GM21825 (cell line): ENCODE measurements around the gene SIAH2.

Experiments used
- ATAC-seq: cut with Tn5 transposase; IDR thresholded peaks from one replicate; pipeline ENCODE4 v1.9.1; 2021; ENCODE audit warnings: mild to moderate bottlenecking, moderate library complexity; ENCODE audit not compliant: unreplicated experiment

The SIAH2 gene

DNA sequence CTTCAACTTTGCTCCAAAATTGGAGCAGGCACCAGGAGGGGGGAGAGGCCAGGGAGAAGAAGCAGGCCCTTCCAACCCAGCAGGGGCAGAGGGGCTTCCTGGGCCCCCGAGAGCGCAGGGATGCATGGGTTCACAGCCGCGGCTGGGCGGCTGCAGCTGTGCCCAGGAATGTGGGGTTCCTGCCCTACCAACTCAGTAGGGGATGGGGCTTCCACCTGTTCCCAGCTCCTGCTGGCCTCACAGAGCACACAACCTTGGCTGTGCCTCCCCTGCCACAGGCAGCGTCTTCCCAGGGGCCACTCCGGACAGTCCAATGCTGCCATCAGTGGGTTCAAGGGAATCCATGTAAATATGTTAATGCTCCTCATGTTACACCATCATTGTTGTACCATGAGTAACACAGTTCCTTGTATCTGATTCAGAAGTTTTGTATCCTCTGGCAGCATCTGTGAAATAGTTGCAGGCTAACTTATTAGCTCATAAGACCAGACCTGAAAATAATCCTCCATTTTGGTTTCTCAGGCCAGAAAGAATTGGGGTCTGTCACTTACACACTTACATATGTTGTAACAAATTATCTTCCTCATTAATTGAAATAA is 12.1 kb upstream of the SIAH2 start:
- ATAC-seq = no peak

- no peak for ATAC-seq
These were observed 10.7 kb upstream of the SIAH2 start for GRCh38 chr3:150773616-150774192.

DNA sequence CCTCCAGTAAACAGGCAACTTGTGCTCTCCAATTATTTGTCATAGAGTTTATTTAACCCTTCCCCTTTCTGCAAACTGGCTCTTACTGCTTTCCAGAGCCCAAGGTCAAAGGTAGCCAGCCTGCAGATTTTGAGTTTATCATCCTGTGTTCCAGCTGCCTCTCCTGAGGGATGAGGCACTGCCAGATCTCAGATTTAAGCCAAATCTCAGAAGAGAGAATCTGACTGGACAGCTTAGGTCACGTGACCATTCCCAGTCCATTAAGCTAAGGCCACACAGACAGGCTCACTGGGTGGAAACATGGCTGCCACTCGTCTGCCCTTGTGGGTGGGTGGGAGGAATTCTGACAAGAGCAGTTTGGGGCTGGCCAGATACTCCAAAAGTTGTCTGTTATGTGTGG is 8.6 kb upstream of the SIAH2 start:
- no peak for ATAC-seq

DNA sequence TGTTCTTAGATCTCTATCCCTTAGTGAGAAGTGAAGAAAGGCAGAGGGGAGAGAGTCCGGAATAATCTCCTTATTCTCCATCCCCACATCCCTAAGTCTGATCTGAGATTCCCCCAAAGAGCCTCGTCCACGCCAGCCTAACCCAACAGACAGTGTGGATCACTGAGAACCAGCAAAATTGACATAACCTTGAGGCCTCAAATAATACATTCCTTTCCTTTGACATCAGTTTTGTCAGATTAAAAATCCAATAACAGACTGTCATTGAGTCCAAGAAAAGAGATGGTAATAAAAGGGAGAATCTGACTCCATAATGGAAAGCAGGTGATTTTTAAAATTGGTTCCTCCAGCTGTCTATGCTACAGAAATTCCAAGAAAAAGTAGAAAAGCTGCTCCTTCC is 7.7 kb upstream of the SIAH2 start:
- ATAC-seq = no peak

DNA sequence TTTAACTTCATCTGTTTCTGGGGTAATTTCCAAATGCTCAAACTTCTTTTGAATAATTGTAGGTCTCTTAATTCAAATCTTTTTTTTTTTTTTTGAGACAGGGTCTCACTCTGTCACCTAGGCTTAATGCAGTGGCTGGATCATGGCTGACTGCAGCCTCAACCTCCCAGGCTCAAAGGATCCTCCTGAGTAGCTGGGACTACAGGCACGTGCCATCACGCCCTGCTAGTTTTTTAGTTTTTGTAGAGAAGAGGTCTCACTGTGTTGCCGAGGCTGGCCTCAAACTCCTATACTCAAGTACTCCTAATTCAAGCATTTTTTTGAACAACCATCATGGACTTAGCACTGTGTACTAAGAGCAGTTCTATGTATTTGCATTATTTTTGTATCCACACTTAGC is 3.8 kb upstream of the SIAH2 start:
- no peak for ATAC-seq

- no peak for ATAC-seq
These were observed 3.2 kb upstream of the SIAH2 start for GRCh38 chr3:150765949-150766720.

- no peak for ATAC-seq
These were observed 2.0 kb upstream of the SIAH2 start for GRCh38 chr3:150764967-150765366.

- ATAC-seq = no peak
These were observed 1.6 kb upstream of the SIAH2 start for GRCh38 chr3:150764566-150764965.

DNA sequence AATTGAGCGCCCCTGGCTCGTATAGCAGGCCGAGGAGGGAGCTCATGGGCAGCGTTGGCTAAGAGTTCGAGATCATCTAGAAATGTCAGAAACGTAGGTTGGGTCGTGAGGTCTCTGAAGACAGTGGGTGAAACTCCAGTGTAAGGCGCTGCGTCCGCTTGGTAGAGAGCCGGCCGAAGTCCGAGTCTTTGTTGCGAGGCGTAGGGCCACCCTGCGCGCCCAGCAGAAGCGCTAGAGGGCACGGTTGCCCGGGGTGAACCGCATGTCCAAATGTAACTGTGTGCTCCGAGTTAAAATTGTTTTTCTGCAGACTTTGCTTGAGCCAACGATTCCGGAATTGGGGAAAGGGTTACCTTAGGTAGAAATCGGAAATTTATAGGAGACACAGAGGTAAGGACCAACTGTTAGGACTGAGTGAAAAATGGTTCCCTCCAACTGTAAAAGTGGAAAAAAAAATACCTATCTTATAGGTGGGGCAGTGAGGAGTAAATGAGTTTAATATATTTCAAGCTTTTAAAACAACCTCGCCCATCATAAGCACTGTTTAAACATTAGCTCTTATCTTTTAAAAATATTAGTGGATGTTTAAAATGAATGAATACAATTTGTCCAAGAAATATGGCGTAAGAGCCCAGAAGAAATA is 993 bp upstream of the SIAH2 start:
- ATAC-seq = peak; percentile 12

- ATAC-seq = peak; percentile 3
These were observed 277 bp downstream of the SIAH2 start for GRCh38 chr3:150762662-150763121.

DNA sequence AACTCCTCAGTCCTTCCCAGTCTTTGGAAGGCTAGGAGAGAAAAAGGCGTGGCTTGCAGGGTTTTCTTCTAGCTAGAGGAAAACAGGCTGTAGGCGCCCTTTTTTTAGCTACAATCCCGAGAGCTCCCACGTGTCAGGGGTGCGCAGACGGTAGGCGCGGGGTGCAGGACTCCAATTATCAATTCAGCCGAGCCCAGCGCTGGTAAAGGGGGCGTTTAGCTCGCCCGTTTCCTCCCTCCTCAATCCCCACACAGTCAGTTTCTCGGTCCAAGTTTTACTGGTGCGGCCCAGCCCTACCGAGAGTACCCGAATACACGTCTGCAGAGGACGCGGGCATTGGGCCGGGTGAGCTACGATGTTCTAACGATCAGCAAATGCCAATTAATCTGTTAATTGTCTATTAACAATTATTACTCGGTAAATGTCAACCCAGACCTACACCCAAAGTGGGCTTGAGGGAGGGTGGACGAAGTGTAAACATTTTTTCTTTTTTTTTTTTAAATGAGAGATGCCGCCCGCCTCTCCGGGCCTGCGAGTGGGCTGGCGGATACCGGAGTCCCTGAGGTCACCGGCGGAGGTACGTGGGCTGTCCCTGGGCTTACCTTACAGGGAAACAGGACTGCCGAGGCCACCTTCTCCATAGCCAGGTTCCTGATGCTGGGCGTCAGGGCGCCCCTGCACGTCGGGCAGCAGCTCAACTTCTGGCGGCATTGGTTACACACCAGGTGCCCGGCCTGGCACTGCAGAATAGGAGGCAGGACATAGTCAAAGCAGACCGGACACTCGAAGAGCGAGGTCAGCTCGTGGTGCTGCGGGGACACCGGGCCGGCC is 923 bp downstream of the SIAH2 start:
- ATAC-seq = no peak

- peak; percentile 28 for ATAC-seq
These were observed 2.4 kb downstream of the SIAH2 start for GRCh38 chr3:150760431-150761200.

DNA sequence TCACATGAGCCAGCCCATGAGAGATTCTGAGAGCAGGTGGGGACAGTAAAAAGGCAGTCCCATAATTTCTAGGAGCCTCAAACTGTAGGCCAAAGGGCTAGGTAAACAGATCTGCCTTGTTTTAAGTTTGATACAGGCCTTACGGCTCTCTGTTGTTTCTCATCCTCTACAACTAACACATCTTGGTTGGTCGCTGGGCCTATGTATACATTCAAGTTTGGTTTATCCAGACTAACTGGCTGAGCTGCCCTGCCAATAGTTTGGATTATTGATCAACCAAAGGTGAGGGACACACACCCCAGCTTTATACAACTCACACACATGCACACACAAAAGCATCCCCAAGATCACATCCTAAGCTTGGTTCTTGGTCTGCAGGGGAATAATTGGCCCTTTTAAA is 3.0 kb downstream of the SIAH2 start:
- no peak for ATAC-seq

- no peak for ATAC-seq
These were observed 3.6 kb downstream of the SIAH2 start for GRCh38 chr3:150759319-150759718.

DNA sequence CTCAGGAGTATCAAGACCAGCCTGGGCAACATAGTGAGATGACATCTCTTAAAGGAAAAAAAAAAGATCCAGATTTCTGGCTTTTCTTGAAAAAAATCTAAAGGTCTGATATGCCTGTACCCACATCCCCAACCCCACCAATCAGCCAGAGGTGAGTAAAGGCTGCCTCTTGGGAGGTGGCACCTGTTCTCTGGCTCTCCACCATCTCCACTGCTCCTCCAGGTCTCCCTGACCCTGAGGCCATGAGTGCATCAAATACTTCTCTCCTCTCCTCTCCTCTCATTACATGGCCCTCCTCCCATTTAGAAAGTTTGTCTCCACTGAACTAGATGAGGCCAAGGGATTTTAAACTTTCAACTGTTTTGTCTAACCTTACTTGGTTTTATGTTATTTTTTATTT is 5.2 kb downstream of the SIAH2 start:
- no peak for ATAC-seq

DNA sequence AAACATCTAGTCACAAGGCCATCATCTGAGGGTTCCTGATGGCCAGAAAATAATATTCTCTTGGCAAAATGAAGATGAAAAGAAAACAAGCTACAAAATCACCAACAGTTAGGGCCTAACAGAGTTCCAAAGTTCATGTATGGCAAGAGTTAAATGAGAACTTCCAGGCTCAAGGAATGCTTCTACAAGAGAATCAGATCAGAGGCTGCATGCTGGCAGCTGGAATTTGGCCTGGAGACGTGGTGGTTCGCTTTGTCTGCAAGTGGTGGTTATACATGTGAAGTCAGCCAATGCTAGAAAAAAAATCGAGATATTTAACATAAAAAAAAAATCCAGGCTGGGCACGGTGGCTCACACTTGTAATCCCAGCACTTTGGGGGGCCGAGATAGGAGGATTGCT is 5.6 kb downstream of the SIAH2 start:
- no peak for ATAC-seq

GRCh38 chr3:150756491-150757059 is 6.4 kb downstream of the SIAH2 start:
- no peak for ATAC-seq

GRCh38 chr3:150755902-150756301 is 7.1 kb downstream of the SIAH2 start:
- no peak for ATAC-seq

DNA sequence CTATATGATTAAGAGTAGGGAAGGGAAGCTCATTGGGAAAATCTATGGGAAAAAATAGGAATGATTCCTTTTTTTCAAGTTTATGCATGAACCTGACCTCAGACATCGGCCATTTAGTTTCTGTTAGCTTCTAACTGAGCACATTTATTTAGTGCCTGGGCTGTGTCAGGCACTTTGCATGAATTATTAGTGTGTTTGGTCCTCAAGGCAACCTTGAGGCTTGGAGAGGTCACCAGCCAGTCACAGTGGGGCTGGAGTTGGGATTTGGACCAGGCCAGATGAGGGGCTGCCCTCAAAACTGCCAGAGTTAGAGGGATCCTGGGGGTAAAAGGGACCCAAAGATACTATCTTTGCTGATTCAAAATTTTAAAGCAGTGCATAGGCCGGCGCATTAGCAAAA is 8.1 kb downstream of the SIAH2 start:
- no peak for ATAC-seq

DNA sequence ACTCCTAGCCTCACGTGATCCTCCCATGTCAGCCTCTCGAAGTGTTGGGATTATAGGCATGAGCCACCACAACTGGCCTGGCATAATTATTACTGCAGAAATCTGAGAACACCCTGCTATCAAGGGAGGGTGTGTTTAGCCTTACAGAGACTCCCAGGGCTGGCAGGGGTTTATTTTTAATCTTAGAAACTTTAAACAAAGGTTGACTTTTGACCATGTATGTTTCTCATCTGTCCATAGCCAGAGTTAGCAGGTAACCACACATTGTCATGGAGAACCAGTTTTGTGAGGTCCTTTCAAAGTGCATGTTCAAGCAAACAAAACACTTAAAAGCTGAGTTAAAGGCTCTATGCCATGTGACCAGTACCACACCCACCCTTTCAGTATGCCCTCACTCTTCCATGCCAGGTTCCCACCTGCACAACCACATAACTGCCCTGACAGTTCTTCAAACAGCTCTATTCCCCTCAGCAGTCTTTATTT is 11.1 kb downstream of the SIAH2 start:
- no peak for ATAC-seq
